ENCODE data around the gene TNRC18. TPM values are rescaled to one million over a fixed set of nuclear protein-coding genes. Genes with fewer than 3 reads are reported as not detected.

The TNRC18 gene
- total and polyA plus RNA-seq, 9 of the 15 experiments (the other 6 are each of a cell fraction or from before 2014, with no cell fraction given): 0.03 to 43.2 (median 18.0) TPM

- intact Hi-C loops (cut with micrococcal nuclease): loop anchor here (10.0 kb wide), 1 partner anchor 337 kb away; no protein-coding TSS in a partner anchor
- no peaks in the 10 kb centered on the region for H3K9me3 ChIP-seq (replicated peaks; ENCODE audit: control insufficient read depth, insufficient read depth, low read depth, low read length)
- TF ChIP-seq POLR2H (tag; IDR thresholded peaks at IDR 0.05; ENCODE audit: low read depth) (no peak), ZNF408 (CRISPR knock-in tag; IDR thresholded peaks at IDR 0.05; ENCODE audit: low read depth) (no peak), BDP1 (IDR thresholded peaks at IDR 0.05; ENCODE audit: insufficient read depth, insufficient read length) (no peak), ZNF282 (CRISPR knock-in tag; IDR thresholded peaks at IDR 0.05) (no peak), PHB2 (IDR thresholded peaks at IDR 0.05; ENCODE audit: low read depth) (no peak), ZBTB49 (CRISPR knock-in tag; IDR thresholded peaks at IDR 0.05; ENCODE audit: borderline replicate concordance) (no peak), SLC30A9 (CRISPR knock-in tag; IDR thresholded peaks at IDR 0.05) (no peak)
- TF ChIP-seq, protein P1, sequence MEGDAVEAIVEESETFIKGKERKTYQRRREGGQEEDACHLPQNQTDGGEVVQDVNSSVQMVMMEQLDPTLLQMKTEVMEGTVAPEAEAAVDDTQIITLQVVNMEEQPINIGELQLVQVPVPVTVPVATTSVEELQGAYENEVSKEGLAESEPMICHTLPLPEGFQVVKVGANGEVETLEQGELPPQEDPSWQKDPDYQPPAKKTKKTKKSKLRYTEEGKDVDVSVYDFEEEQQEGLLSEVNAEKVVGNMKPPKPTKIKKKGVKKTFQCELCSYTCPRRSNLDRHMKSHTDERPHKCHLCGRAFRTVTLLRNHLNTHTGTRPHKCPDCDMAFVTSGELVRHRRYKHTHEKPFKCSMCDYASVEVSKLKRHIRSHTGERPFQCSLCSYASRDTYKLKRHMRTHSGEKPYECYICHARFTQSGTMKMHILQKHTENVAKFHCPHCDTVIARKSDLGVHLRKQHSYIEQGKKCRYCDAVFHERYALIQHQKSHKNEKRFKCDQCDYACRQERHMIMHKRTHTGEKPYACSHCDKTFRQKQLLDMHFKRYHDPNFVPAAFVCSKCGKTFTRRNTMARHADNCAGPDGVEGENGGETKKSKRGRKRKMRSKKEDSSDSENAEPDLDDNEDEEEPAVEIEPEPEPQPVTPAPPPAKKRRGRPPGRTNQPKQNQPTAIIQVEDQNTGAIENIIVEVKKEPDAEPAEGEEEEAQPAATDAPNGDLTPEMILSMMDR (IDR thresholded peaks at IDR 0.05 in 2 of 3, conservative IDR thresholded peaks at IDR 0.05 in 1 of 3; ENCODE audit: insufficient read depth in 2 of 3, low read depth in 1 of 3, low read length in 3 of 3): no peak
- TF ChIP-seq, protein P2, sequence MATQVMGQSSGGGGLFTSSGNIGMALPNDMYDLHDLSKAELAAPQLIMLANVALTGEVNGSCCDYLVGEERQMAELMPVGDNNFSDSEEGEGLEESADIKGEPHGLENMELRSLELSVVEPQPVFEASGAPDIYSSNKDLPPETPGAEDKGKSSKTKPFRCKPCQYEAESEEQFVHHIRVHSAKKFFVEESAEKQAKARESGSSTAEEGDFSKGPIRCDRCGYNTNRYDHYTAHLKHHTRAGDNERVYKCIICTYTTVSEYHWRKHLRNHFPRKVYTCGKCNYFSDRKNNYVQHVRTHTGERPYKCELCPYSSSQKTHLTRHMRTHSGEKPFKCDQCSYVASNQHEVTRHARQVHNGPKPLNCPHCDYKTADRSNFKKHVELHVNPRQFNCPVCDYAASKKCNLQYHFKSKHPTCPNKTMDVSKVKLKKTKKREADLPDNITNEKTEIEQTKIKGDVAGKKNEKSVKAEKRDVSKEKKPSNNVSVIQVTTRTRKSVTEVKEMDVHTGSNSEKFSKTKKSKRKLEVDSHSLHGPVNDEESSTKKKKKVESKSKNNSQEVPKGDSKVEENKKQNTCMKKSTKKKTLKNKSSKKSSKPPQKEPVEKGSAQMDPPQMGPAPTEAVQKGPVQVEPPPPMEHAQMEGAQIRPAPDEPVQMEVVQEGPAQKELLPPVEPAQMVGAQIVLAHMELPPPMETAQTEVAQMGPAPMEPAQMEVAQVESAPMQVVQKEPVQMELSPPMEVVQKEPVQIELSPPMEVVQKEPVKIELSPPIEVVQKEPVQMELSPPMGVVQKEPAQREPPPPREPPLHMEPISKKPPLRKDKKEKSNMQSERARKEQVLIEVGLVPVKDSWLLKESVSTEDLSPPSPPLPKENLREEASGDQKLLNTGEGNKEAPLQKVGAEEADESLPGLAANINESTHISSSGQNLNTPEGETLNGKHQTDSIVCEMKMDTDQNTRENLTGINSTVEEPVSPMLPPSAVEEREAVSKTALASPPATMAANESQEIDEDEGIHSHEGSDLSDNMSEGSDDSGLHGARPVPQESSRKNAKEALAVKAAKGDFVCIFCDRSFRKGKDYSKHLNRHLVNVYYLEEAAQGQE (IDR thresholded peaks at IDR 0.05; ENCODE audit: borderline replicate concordance): no peak
- TF ChIP-seq, protein P2 (CRISPR knock-in tag; IDR thresholded peaks at IDR 0.05; ENCODE audit: low read depth): no peak
Measured at GRCh38 chr7:5367661-5368060, 56.0 kb downstream of the TNRC18 start.

More at GRCh38 chr7:5367661-5368060, 56.0 kb downstream of the TNRC18 start:
- Histone ChIP-seq H3K4me2 (ENCODE audit: insufficient read depth, low read length) (no peak overlapping the region), H3K79me2 (ENCODE audit: control insufficient read depth, insufficient read depth, low read length) (0 out of 3 replicates have a peak, but pooled peaks cover 3% of the 10 kb centered on the region), H2AFZ (ENCODE audit: low read depth, low read length) (no peak overlapping the region), H3K27ac (ENCODE audit: extremely low read depth, low read depth, low read length) (no peak overlapping the region), H3K4me3 (no peak overlapping the region), H3K27me3 (ENCODE audit: control insufficient read depth in 2 of 2, insufficient read depth in 2 of 2, low read length in 2 of 2) (no peaks in the 10 kb centered on the region), H3K4me1 (replicated peaks in 1 of 2; ENCODE audit: control insufficient read depth in 2 of 2, insufficient read depth in 2 of 2, low read length in 2 of 2) (peaks cover 0 to 7% of the 10 kb centered on the region in 2 experiments; a peak in 1 of 5 replicates), H4K20me1 (replicated peaks; ENCODE audit: control insufficient read depth, insufficient read depth, low read length) (no peaks in the 10 kb centered on the region), H3K9ac (ENCODE audit: insufficient read depth in 1 of 2, low read depth in 2 of 2, low read length in 2 of 2) (no peak overlapping the region), H3K36me3 (ENCODE audit: control insufficient read depth, insufficient read depth, low read length) (peaks cover 28% of the 10 kb centered on the region; the same call in 1 of the 3 replicates), H3K9me1 (ENCODE audit: control insufficient read depth, insufficient read depth, low read length) (no peaks in the 10 kb centered on the region)
- ChIA-PET POLR2A (interaction anchor here (0.9 to 1.1 kb wide), 2 partner anchors 14 to 157 kb away, joined by 3 to 5 read pairs; no protein-coding TSS in a partner anchor), CTCF (ENCODE audit: low intra/inter-chr PET ratio) (interaction anchor here (0.7 kb wide), 1 partner anchor 54 kb away, joined by 5 read pairs; no protein-coding TSS in a partner anchor)
- WGBS (ENCODE audit: insufficient coverage, low coverage, missing lambda C conversion rate): 68% methylated on average over 6 of the region's 9 CpGs
- DNase-seq (ENCODE audit: extremely low read depth in 1 of 4, low spot score in 3 of 4): peak in 2 of 4 experiments; percentile 41 to 44
- FAIRE-seq: no peak
- no peak for ATAC-seq
- no TSS peak for BruUV-seq (replicated peaks)
- in situ Hi-C loops (cut with MboI): no loop called here
